Measurements from ENCODE around the gene POU3F1.
A peak's percentile ranks its signal among the peaks of the same experiment; 100 is the strongest.

The POU3F1 gene

GRCh38 chr1:38062361-38063288 is 16.0 kb upstream of the POU3F1 start:
- no peaks in the 10 kb centered on the region for H3K36me3 Mint-ChIP-seq (ENCODE audit: low read depth)
- H3K4me3 Mint-ChIP-seq = no peak overlapping the region
- no peak overlapping the region for H3K27ac Mint-ChIP-seq
- DNase-seq (no peak), ATAC-seq (no peak)
- H3K4me1 Mint-ChIP-seq = peaks cover 4% of the 10 kb centered on the region
- H3K27me3 Mint-ChIP-seq = peaks cover 20% of the 10 kb centered on the region
- no peaks in the 10 kb centered on the region for H3K9me3 Mint-ChIP-seq

- H3K4me3 Mint-ChIP-seq = no peak overlapping the region
- peak overlapping the region; percentile 33 for H3K27ac Mint-ChIP-seq
- no peak for DNase-seq
- H3K36me3 Mint-ChIP-seq (ENCODE audit: low read depth) = no peaks in the 10 kb centered on the region
- ATAC-seq = peak; percentile 74
- no peaks in the 10 kb centered on the region for H3K9me3 Mint-ChIP-seq
- H3K27me3 Mint-ChIP-seq = peaks cover 15% of the 10 kb centered on the region
- peaks cover 4% of the 10 kb centered on the region for H3K4me1 Mint-ChIP-seq
Measured at GRCh38 chr1:38061883-38062328, 15.3 kb upstream of the POU3F1 start.

DNA sequence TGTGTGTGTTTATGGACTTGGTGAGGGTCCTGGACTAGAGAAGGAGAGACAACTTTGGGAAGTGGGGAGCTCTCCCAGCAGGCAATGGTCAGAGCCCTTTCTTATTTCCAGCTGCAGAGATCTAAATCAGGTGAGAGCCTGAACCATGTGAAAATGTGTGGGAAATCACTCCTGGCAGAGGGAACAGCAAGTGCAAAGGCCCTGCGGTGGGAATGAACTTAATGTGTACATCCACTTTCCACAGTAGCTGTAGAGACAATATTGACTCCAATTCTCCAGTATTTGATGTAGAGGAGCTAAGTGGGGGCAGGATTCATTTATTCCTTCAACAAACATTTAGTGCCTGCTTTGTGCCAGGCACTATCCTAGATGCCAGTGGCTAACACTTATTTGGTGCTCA is 14.7 kb upstream of the POU3F1 start:
- Mint-ChIP-seq H3K9me3 (no peaks in the 10 kb centered on the region), H3K4me3 (no peak overlapping the region), H3K27me3 (peaks cover 17% of the 10 kb centered on the region), H3K27ac (no peak overlapping the region), H3K36me3 (ENCODE audit: low read depth) (no peaks in the 10 kb centered on the region), H3K4me1 (peaks cover 4% of the 10 kb centered on the region)
- ATAC-seq (no peak), DNase-seq (no peak)

DNA sequence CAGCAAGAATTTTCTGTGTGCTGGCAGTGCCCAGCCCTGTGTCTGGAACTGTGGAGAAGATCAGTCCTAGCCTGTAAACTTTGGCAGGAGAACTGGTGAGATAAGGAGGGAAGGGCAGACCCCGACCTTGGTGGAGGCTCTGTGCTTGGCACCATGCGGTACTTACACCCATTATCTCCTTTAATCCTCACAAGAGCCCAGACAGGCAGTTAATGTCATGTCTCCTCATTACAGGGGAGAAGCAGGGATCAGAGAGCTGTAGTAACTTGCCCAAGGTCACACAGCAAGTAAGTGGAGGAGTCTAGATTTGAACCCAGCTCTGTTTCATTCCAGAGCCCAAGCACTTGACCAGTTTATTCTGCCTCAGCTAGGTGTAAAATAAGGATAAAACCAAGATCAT is 13.9 kb upstream of the POU3F1 start:
- no peak for ATAC-seq
- no peaks in the 10 kb centered on the region for H3K9me3 Mint-ChIP-seq
- H3K36me3 Mint-ChIP-seq (ENCODE audit: low read depth) = no peaks in the 10 kb centered on the region
- no peak overlapping the region for H3K4me3 Mint-ChIP-seq
- no peak for DNase-seq
- H3K4me1 Mint-ChIP-seq = peaks cover 4% of the 10 kb centered on the region
- H3K27me3 Mint-ChIP-seq = peaks cover 15% of the 10 kb centered on the region
- no peak overlapping the region for H3K27ac Mint-ChIP-seq

DNA sequence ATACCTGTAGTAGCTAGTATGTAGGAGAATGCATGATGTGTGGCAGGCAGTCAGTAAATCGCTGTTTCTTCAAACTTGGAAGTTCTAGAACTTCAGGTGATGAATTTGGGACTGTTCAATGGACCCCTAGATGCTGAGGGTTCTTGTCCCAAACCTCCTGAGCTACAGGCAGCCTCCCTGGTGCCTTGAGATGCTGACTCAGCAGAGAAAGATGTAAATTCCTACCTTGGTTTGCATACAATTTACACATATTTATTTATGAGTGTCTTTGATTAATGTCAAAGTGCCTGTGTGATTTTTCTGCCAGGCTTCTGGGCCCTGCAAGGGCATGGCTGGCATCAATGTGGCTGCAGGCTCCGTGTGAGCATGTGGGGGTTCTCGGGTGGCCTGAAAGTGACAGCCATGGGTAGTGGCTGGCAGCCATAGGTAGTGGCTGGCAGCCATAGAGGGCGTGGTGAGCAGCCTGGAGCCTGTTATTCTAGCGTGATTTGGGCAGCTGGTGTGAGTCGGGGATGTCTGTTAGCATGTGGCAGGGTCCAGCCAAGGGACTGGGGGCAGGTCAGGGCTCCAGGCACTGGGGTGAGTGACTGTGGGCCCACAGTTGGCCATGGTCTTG is 13.2 kb upstream of the POU3F1 start:
- Mint-ChIP-seq H3K4me3 (no peak overlapping the region), H3K4me1 (peaks cover 4% of the 10 kb centered on the region), H3K27ac (no peak overlapping the region), H3K27me3 (peaks cover 17% of the 10 kb centered on the region), H3K9me3 (no peaks in the 10 kb centered on the region), H3K36me3 (ENCODE audit: low read depth) (no peaks in the 10 kb centered on the region)
- DNase-seq (no peak), ATAC-seq (no peak)

DNA sequence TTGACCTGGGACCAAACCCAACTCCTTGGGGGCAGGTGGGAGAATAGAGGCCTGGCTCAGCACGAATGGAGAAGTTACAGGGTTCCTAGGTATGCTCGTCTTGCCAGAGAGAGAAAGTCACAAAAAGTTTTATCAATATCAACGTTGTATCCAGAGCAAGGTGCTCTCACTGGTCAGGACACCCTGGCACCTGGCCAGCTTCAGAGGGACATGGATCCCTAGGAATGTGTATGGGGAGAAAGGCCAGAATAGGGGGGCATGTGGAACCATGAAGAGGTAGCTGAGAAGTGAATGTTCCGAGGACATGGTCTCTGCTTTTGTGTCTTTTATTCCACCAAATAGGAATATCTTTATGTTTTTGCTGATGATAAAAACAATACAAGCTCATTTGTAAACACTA is 9.4 kb upstream of the POU3F1 start:
- no peak overlapping the region for H3K27ac Mint-ChIP-seq
- H3K4me3 Mint-ChIP-seq = no peak overlapping the region

GRCh38 chr1:38055398-38055797 is 8.8 kb upstream of the POU3F1 start:
- Mint-ChIP-seq H3K4me3 (no peak overlapping the region), H3K4me1 (peaks cover 20% of the 10 kb centered on the region), H3K27ac (no peak overlapping the region), H3K36me3 (ENCODE audit: low read depth) (no peaks in the 10 kb centered on the region), H3K27me3 (peaks cover 15% of the 10 kb centered on the region), H3K9me3 (no peaks in the 10 kb centered on the region)
- no peak for ATAC-seq
- DNase-seq = no peak

More for the DNA sequence above, 9.4 kb upstream of the POU3F1 start:
- DNase-seq = no peak
- Mint-ChIP-seq H3K36me3 (ENCODE audit: low read depth) (no peaks in the 10 kb centered on the region), H3K27me3 (peaks cover 16% of the 10 kb centered on the region), H3K9me3 (no peaks in the 10 kb centered on the region), H3K4me1 (peaks cover 20% of the 10 kb centered on the region)
- no peak for ATAC-seq

DNA sequence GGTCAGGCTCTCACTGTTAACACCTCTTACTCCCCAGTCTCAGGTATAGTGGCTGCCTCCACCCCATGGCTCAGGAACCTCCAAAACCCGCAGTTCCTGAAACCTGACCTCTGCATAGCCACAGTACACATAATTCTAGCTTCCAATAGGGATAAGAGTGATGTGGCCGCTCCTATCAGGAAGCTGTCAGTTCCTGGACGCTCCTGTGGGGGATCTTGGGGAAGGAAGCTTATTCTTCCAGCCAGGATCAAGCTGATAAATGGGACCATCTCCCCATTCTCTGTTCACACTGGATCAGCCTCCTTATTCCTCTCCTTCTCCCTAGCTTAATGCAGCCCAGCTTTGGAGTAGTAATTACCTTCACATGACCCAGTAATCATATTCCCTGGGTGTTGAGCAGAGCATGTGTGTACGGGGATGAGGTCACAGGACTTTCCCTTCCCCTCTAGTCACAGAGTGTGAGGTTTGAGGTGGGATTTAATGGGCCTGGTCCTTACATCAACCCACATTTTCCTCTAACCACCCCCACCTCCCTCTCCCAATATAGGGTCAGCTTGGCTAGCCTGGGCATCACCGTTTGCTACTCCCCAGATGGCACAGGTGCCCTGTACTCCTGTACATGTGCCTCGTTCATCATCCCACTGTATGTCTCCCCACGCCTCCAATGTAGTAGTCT is 7.0 kb upstream of the POU3F1 start:
- Mint-ChIP-seq H3K36me3 (ENCODE audit: low read depth) (no peaks in the 10 kb centered on the region), H3K9me3 (no peaks in the 10 kb centered on the region), H3K4me1 (peaks cover 20% of the 10 kb centered on the region), H3K4me3 (no peak overlapping the region), H3K27ac (no peak overlapping the region), H3K27me3 (peaks cover 17% of the 10 kb centered on the region)
- ATAC-seq (peak; percentile 56), DNase-seq (no peak)

- ATAC-seq (peak; percentile 34), DNase-seq (no peak)
- no peaks in the 10 kb centered on the region for H3K36me3 Mint-ChIP-seq (ENCODE audit: low read depth)
- peaks cover 19% of the 10 kb centered on the region for H3K27me3 Mint-ChIP-seq
- no peak overlapping the region for H3K4me3 Mint-ChIP-seq
- H3K9me3 Mint-ChIP-seq = no peaks in the 10 kb centered on the region
- no peak overlapping the region for H3K27ac Mint-ChIP-seq
- H3K4me1 Mint-ChIP-seq = peaks cover 20% of the 10 kb centered on the region
Measured at GRCh38 chr1:38052750-38053415, 6.3 kb upstream of the POU3F1 start.

- Mint-ChIP-seq H3K36me3 (ENCODE audit: low read depth) (no peaks in the 10 kb centered on the region), H3K9me3 (no peaks in the 10 kb centered on the region), H3K4me3 (no peak overlapping the region), H3K27me3 (peaks cover 23% of the 10 kb centered on the region), H3K27ac (no peak overlapping the region), H3K4me1 (peaks cover 21% of the 10 kb centered on the region)
- no peak for DNase-seq
- no peak for ATAC-seq
Measured at GRCh38 chr1:38051079-38051543, 4.5 kb upstream of the POU3F1 start.

GRCh38 chr1:38050397-38051078 is 3.9 kb upstream of the POU3F1 start:
- H3K27ac Mint-ChIP-seq = no peak overlapping the region
- peaks cover 24% of the 10 kb centered on the region for H3K27me3 Mint-ChIP-seq
- H3K4me3 Mint-ChIP-seq = no peak overlapping the region
- no peak for DNase-seq
- H3K4me1 Mint-ChIP-seq = peaks cover 23% of the 10 kb centered on the region
- no peak for ATAC-seq
- no peaks in the 10 kb centered on the region for H3K36me3 Mint-ChIP-seq (ENCODE audit: low read depth)
- no peaks in the 10 kb centered on the region for H3K9me3 Mint-ChIP-seq

- Mint-ChIP-seq H3K36me3 (ENCODE audit: low read depth) (no peaks in the 10 kb centered on the region), H3K9me3 (no peaks in the 10 kb centered on the region), H3K4me3 (peak overlapping the region; percentile 73), H3K27ac (no peak overlapping the region), H3K27me3 (peaks cover 39% of the 10 kb centered on the region), H3K4me1 (peaks cover 16% of the 10 kb centered on the region)
- DNase-seq = no peak
- ATAC-seq = no peak
Measured at GRCh38 chr1:38047603-38048141, 1.1 kb upstream of the POU3F1 start.

GRCh38 chr1:38046884-38047602 is 450 bp upstream of the POU3F1 start:
- Mint-ChIP-seq H3K27ac (no peak overlapping the region), H3K27me3 (peaks cover 45% of the 10 kb centered on the region), H3K36me3 (ENCODE audit: low read depth) (no peaks in the 10 kb centered on the region), H3K9me3 (no peaks in the 10 kb centered on the region), H3K4me3 (peak overlapping the region; percentile 73), H3K4me1 (peaks cover 12% of the 10 kb centered on the region)
- ATAC-seq = peak; percentile 83
- peak; percentile 81 for DNase-seq
